HG02870 (cell line): ENCODE data around the gene DDX46.
"Not testable (repeated sequence)": the region's sequence is repeated elsewhere in the genome, so short reads cannot be mapped to it uniquely, and the experiment has no call there.

Experiments
- ATAC-seq: cut with Tn5 transposase; IDR thresholded peaks from one replicate; pipeline ENCODE4 v1.9.1; 2021; ENCODE audit warnings: mild to moderate bottlenecking, moderate library complexity; ENCODE audit not compliant: unreplicated experiment

DDX46 gene

DNA sequence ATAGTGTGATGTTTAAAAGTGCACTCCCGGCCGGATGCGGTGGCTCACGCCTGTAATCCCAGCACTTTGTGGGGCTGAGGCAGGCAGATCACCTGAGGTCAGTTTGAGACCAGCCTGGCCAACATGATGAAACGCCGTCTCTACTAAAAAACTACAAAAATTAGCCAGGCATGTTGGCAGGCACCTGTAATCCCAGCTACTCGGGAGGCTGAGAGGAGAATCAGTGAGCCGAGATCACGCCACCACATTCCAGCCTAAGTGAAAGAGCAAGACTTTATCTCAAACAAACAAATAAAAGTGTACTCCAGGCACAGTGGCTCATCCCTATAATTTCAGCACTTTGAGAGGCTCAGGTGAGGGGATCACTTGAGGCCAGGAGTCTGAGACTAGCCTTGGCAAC lies 79.8 kb downstream of the DDX46 start:
- ATAC-seq: not testable (repeated sequence)

DNA sequence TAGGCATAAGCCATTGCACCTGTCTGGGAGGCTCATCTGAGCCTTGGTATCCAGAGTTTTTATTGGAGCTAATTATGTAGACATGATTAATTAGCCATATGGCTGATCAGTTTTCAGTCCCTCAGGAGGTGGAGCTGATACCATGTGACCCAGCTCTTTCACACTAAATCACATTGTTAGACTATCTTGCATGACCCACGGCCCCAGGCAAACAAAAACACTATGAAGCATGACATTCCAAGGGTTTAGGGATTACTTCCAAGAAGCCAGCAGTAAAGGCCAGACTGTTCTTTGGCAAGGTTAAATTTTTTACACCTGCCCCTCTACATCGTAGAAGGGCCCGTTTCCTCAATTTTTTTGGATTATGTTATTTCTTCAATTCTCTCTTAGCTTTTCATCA lies 82.2 kb downstream of the DDX46 start:
- no peak for ATAC-seq

GRCh38 chr5:134844252-134844651 lies 85.7 kb downstream of the DDX46 start:
- no peak for ATAC-seq

GRCh38 chr5:134845335-134845851 lies 86.8 kb downstream of the DDX46 start:
- ATAC-seq: no peak

DNA sequence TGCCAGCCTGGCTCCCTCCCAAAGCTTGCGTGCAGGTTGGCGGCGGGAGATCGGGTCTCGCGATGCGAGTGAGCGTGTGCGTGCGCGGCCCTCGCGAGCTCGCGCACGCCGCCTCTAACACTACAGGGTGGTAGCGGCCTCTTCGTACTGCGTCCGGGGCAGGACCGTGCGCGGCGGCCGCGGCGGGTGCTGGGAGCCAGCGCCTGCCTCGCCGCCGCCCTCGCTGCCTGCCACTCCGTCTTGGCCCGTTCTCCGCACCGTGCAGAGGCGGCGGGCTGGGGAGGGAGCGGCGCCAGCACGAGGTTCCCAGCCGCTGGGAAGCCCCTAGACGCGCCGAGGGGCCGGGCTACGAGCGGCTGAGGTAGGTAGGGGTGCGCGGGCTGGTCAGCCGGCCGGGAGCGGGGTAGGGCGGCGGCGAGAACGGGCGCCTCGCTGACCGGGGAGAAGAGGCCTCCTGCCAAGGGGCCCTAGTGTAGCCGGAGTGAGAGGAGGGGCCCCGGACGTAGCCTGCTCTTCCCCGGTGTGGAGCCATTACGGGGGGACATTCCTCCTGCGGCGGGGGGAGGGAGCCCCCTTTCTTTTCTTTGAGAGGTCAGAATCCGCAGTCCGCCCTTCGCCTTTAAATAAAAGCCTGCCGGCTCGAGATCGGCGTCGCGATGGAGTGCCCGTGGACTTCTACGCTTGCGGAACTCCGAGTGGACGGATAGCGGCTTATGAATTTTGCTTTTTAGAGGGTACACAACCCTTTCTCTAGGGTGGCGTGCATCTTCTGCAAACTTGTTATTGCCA lies 87.5 kb downstream of the DDX46 start, which contains the start of gene C5orf24:
C5orf24 (plus strand) TSS at position 117 of the 789 bp plus-strand sequence. CDS start 8,933 bp downstream, outside the sequence.
- peak; percentile 89 for ATAC-seq

GRCh38 chr5:134846641-134846960 lies 88.0 kb downstream of the DDX46 start:
- ATAC-seq: no peak

DNA sequence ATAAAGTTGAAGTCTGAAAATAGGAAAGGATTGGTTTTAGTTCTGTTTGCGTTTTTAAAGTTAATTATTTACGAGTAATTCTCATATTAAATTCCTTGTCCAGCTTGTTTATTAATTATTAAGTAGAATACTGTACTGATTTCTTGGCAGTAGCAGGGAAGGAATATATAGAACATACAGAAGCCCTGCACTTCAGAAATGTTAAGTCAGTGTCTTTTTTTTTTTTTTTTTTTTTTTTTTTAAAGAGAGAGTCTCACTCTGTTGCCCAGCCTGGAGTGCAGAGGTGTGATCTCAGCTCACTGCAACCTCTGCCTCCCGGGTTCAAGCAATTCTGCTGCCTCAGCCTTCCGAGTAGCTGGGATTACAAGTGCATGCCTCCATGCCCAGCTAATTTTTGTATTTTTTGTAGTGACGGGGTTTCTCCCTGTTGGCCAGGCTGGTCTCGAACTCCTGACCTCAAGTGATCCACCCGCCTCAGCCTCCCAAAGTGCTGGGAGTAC lies 90.9 kb downstream of the DDX46 start:
- ATAC-seq: not testable (repeated sequence)

- no peak for ATAC-seq
These were observed 92.8 kb downstream of the DDX46 start for GRCh38 chr5:134851307-134851923.

DNA sequence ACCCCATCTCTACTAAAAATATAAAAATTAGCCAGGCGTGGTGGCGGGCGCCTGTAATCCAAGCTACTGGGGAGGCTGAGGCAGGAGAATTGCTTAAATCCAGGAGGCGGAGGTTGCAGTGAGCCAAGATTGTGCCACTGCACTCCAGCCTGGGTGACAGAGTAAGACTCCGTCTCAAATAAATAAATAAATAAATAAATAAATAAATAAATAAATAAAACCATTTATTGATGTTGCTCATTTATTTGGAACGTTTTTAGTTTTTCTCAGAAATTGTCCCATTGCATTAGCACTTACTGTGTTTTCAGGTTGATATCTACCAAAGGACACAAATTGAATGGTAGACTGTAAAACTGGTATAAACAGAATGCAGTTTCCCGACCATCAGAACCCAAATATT lies 97.9 kb downstream of the DDX46 start:
- not testable (repeated sequence) for ATAC-seq

GRCh38 chr5:134857401-134857800 lies 98.8 kb downstream of the DDX46 start:
- no peak for ATAC-seq

GRCh38 chr5:134864707-134865106 lies 106.1 kb downstream of the DDX46 start:
- no peak for ATAC-seq

DNA sequence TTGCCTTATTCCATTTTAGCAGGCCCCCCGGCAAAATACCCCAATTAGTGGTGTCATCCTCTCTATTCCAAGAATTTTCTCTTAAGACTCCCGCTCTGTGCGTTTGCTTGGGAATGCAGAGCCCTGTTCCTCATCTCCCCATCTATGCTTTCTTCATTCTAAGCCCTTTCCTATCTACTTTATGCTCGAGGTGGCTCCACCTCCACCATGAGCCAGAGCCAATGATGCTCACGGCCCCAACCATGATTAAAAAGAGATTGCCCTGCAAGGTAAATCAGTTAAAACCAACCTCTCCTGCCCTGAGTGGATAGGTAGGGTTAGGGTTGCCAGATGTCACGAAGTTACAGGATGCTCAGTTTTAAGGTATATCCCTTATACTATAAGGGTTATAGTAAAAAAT lies 114.9 kb downstream of the DDX46 start:
- ATAC-seq: no peak

- peak; percentile 72 for ATAC-seq
These were observed 115.6 kb downstream of the DDX46 start, which contains the start of gene TXNDC15 for GRCh38 chr5:134873987-134874830. Gene TXNDC15 (plus strand): TSS chr5:134874371. CDS start chr5:134874428, 57 bp downstream.

- ATAC-seq: peak; percentile 31
These were observed 116.5 kb downstream of the DDX46 start for GRCh38 chr5:134874831-134875655.

DNA sequence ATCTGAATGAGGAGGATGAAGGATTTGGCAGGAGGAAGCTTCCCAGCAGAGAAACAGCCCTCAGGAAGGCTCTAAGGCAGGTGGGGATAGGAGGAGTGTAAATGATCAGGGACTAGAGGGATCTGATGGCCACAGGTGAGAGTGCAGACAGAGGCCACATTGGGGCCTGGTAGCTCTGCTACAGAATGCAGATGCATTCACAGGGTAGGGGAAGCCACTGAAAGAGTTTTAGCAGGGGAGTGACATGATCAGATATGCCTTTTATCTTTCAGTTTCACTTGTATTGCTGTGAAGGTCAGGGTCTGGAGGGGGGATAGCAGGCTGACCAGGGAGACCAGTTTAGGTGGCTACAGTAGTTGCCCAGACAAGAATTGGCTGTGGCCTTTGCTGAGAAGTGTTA lies 118.6 kb downstream of the DDX46 start:
- peak; percentile 25 for ATAC-seq

GRCh38 chr5:134878403-134878802 lies 119.8 kb downstream of the DDX46 start:
- no peak for ATAC-seq

GRCh38 chr5:134879456-134879855 lies 120.9 kb downstream of the DDX46 start:
- no peak for ATAC-seq
